Kidney epithelial cell (primary cell): ENCODE results near the gene ELMO1. TPM values are rescaled to one million over a fixed set of nuclear protein-coding genes. Genes with fewer than 3 reads are reported as not detected.

ENCODE experiments used
- DNase-seq: peaks from one replicate; pipeline ENCODE4 v3.0.0-alpha.2; 2010; ENCODE audit warnings: low read depth
- H3K27me3 ChIP-seq: 2 replicates; pipeline ENCODE4 v1.6.0; 2011; ENCODE audit warnings: low read length; ENCODE audit not compliant: control insufficient read depth, insufficient read depth
- H3K36me3 ChIP-seq: 2 replicates; pipeline ENCODE4 v1.5.1; 2011; ENCODE audit warnings: low read length; ENCODE audit not compliant: control insufficient read depth, insufficient read depth
- H3K4me3 ChIP-seq: 2 replicates; pipeline ENCODE4 v1.5.1; 2011; ENCODE audit warnings: low read depth, mild to moderate bottlenecking, control low read depth, low read length
- CTCF ChIP-seq: IDR thresholded peaks from 2 replicates; pipeline ENCODE4 v1.5.1; 2011; ENCODE audit warnings: mild to moderate bottlenecking, moderate library complexity, low read length, control low read depth, inconsistent platforms; ENCODE audit not compliant: insufficient read depth, poor library complexity, severe bottlenecking
- total RNA-seq: library from RNA; depleted of rRNA; stranded (reverse); fragments of >200 nt; gene quantifications from 2 replicates; pipeline ENCODE4 v1.2.3, GENCODE V29; 2015

The ELMO1 gene
- total RNA-seq, 1 donor from 2014 or later: 11.4 TPM

- Histone ChIP-seq H3K27me3 (no peaks in the 10 kb centered on the region), H3K4me3 (no peak overlapping the region), H3K36me3 (no peaks in the 10 kb centered on the region)
- DNase-seq: peak; percentile 31
- peak; percentile 66 for TF ChIP-seq CTCF
Measured at GRCh38 chr7:37208528-37208927, 240.1 kb downstream of the ELMO1 start.

- H3K36me3 ChIP-seq: no peaks in the 10 kb centered on the region
- DNase-seq: no peak
- H3K27me3 ChIP-seq: no peaks in the 10 kb centered on the region
- TF ChIP-seq CTCF: no peak
- no peak overlapping the region for H3K4me3 ChIP-seq
Measured at GRCh38 chr7:37206192-37206591, 242.5 kb downstream of the ELMO1 start.

GRCh38 chr7:37205451-37205850 is 243.2 kb downstream of the ELMO1 start:
- no peaks in the 10 kb centered on the region for H3K27me3 ChIP-seq
- no peak for TF ChIP-seq CTCF
- no peaks in the 10 kb centered on the region for H3K36me3 ChIP-seq
- H3K4me3 ChIP-seq: no peak overlapping the region
- no peak for DNase-seq

- no peak overlapping the region for H3K4me3 ChIP-seq
- no peak for TF ChIP-seq CTCF
- no peaks in the 10 kb centered on the region for H3K36me3 ChIP-seq
- no peak for DNase-seq
- H3K27me3 ChIP-seq: no peaks in the 10 kb centered on the region
Measured at GRCh38 chr7:37201876-37202198, 246.8 kb downstream of the ELMO1 start.

- Histone ChIP-seq H3K36me3 (no peaks in the 10 kb centered on the region), H3K4me3 (no peak overlapping the region), H3K27me3 (no peaks in the 10 kb centered on the region)
- peak; percentile 28 for DNase-seq
- TF ChIP-seq CTCF: peak; percentile 78
Measured at GRCh38 chr7:37201003-37201875, 247.4 kb downstream of the ELMO1 start.
